Cortex of kidney (tissue), 1 donor: Measurements from ENCODE around the gene KCNK3.

Source experiments
- DNase-seq: peaks from one replicate; lab custom pipeline; 2025; lab: John Stamatoyannopoulos, UW

KCNK3 gene

DNA sequence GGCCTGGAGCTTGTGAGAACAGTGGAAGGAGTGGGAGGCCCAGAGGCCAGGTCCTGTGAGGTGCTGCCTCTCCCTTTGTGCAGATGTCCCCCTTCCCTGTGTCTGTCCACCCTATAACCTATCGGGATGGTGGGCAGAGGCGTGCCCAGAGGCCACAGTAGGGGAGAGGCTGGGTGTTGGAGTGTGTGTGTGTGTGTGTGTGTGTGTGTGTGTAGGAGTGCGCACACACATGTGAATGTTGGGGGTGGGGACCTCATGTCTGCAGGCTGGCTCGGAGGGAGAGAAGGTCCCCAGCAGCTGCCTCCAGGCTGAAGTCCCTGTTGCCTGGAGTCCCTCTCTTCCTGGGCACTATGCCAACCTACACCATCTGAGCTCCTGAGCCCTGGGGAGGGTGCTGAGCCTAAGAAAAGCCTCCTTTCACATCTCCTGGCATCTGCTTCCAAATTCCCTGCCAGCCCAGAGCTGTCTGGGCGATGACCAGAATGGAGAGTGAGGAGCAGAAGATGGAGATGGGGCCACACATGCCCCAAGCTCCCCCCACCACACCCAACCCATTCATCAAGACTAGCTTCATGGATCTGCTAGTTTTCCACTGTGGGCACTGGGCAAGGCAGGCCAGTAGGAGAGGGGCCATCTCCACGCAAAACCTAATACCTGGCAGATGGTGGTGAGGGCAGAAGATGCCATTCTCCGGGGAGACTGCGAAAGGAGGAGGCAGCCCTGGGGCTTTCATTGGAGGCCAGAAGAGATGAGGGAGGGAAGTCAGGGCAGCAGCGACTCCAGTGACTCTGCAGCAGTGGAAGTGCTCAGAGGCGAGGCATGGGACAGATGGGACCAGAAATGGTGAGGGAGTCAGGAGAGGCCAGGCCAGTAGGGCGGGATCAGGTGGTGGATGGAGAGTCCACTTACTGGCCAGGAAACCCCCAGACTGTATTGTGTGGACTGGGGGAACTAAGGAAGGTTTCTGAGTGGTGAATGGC, 20.3 kb downstream of the KCNK3 start:
- DNase-seq, result no peak

DNA sequence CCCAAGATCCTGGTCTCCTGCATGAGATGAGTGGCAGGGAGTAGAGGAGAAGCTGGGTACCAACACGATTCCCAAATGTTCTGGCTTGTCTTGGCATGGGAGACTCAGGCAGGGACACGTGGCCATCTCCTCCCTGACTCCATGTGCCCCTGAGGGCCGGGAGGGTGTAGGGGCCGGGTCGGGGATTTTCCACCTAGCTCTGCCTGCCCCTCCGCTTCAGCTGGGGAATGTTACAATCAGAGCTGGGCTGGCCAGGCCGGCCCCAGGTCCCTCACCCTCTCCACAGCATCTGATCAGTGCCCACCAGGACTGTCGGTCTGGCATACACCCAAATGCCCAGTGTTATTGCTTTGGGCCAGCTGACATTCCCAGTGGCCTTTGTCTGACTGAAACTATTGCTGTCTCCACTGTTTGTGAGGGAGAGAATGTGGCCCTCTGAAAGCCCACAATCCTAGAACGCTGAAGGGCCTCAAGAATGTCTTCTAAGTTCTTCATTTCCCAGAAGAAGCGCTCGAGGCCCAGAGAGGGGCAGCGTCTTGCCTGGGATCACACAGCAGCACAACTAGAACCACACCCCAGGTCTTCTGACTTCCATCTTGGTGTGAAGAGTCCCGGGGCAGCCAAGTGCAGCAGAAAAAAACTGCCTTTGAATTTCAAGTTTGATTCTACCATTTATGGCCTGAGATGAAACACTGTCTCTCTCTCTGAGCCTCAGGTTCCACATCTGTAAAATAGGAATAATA, 23.2 kb downstream of the KCNK3 start:
- DNase-seq, result no peak

DNA sequence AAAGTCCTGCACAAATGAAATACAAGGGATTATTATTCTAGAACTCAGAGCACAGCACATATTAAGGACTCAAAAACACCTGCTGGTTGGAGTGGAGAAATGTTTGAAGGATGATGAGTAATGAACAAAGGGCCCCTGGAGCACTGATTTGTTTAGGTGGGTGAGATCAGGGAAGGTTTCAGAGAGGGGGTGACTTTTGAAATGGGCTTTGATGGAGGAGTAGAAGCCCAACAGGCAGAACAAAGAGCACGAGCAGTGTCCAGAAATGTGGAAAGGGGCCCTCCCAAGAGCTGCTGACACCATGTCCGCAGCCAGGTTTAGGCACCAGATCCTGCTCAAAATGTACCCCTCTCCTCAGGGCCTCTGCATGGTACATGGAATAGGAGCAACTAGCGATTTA, 23.8 kb downstream of the KCNK3 start:
- DNase-seq, result no peak

DNA sequence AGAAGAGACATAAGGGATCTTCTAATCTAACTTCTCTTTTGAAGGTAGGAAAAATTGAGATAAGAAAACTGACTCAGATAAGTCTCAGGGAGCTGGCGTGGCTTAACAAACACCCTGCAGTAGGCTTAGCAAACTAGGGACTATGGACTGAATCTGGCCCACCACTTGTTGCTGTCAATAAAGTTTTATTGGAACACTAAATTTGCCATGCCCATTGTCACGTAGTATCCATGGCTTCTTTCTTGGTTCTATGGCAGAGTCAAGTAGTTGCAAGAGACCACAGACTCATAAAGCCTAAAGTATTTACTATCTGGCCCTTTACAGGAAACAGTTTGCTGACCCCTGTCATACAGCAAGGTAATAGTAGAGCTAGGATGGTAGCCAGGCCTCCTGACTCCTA, 24.2 kb downstream of the KCNK3 start:
- no peak for DNase-seq

DNA sequence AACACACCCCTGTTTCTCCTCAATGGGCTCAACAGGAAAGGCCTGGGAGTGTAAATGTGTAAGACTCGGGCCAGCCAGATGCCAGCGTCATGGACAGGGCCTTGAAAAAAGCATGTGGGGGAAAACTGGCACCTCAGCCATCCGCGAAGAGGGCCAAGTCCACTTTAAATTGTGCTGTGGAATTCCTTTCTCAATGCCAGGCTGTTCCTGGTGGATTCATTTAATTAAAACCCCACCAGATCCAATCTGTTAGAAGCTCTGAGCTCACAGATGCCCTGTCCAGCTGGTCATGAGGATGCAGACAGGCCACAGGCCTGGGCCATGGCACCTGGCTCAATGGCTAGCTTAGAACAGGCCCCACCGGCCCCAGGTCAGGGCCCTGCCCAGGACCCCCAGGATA, 24.8 kb downstream of the KCNK3 start:
- DNase-seq, result no peak

DNA sequence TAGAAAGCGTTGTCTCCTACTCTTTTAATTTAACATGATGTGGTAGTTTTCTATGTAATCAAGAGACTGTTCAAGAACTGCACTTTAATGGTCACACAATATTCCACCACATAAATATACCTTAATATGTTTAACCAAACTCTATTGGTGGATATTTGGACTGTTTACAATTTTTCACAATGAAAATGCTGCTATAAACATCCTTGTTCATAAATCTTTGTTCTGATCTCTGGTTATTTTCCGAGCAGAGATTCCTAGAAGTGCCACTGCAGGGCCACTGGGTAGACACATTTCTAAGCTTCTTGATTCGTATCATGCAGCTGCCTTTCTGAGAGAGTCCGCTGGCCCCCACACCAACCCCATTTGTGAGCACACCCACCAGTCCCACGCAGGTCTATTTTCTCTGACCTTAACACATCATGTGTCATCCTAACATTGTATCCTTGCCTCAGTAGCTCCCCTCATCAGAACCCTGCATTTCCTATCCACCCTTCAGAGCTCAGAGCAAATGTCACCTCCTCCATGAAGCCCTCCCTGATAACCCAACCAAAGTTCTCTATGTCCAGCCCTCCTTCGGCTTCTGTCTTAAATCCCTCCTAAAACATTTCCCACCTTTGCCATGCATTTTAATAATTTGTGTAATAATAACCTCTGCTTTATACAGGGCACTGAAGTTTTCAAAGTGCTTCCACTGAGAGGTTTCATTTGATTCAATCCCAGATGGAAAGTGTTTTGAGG, 26.6 kb downstream of the KCNK3 start:
- no peak for DNase-seq

DNA sequence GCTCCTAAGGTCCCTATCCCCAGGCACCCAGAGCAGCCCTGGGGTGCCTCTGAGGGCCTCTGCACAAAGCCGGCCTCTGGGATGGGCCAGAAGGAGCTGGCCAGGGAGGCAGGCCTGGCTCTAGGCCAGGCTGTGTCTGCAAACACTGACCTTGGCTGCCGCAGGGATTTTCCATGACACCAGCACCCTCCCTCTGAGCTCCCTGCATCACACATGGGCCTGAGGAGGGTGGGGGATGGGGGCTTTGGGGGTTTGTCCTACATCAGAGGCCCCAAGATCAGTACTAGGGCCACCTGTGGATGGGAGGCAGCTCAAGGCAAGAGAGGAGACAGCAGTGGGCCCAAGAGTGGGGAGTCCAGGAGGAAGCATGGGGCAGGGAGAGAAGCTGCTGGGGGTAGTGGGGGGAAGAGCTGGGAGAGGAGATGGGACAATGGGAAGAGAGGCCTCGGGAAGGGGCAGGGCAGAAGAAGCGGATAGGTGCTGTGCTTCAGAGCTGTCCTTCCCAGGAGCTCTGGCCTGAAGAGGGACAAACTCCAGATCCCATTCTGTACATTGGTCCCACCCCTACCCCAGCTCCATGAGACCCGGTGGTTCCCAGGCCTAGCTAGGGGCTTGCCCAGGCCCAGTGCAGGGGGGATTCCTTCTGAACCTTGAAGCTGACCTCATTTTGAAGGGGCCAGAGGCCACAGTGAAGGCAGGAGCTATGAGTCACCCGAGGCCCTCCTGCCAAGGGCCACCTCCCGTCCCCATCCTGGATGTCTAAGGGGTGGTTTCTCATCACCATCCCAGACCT, 28.0 kb downstream of the KCNK3 start:
- DNase-seq, result no peak

DNA sequence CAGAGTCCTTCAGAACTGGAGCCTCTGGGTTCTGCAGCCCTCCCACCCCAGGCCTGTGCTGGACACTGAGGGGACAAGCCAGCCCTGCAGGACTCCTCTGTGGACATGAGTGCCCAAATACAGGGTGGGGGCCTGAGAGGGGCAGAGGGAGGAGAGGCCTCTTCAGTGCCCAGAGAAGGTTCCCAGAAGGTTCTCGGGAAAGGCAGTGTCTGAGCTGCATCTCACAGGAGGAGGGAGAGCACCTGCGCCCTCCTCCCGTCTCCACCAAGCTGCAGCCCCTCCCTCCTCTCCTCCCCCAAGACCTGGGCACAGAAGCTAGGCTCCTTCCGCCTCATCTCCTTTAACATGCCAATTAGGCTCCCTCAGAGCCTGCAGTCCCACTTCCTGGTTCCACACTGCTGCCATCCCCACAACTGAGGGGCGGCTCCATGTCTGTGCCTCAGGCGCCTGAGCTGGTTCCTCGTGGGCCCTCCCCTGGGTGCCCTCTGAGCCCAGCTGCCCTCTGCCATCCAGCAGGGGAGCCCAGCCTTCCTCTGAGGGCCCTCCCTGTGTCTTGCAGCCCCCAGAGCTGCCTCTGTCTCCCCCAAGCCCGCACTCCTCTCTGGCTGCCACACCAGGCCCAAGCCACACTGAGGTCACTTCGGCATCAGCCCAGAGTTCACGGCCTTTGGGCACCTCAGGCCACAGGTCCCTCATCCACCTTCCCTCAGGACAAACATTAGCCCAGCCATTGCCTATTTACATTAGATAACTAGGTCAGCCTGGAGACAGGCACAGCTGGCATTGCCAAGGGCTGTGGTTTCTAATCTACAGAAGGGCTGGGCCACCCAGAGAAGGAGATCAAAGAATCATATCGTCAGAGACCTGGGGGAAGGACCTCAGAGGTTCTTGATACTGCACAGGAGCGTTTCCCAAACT, 28.9 kb downstream of the KCNK3 start:
- DNase-seq, result no peak

DNA sequence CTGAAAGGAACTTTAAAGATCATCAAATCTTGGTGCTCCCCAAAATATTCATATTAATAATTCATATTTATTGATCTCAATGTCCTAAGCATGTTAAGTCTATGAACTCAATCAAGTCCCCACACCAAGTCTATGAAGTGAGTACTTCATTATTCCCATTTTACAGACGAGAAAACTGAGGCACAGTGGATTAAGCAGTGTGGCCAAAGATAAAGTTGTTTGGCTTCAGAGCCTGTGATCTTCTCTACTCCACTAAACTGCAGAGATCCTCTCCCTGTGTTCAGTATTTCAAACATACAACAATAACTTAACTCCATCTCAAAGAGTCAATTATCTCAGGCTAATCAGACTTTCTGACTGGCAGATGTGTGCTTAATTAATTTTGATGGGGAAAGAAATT, 29.8 kb downstream of the KCNK3 start:
- DNase-seq, result no peak

DNA sequence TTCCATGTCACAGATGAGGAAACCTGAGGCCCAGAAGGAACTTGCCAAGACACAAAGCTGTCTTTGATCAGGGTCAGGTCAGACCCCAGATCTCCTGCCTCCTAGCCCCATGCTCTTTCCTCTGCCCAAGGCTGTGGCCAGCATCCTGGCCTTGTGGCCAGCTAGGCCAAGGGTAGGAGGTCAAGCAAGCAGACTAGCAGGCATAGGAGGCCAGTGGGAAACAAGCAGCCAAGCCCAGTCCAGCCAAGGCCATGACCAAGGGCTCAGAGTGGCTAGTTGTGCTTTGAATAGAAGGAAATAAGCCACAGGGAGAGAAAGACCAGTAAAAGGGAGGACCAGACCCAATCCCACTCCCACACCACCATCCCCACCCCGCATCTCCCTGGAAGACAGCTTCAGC, 30.4 kb downstream of the KCNK3 start:
- DNase-seq, result no peak

DNA sequence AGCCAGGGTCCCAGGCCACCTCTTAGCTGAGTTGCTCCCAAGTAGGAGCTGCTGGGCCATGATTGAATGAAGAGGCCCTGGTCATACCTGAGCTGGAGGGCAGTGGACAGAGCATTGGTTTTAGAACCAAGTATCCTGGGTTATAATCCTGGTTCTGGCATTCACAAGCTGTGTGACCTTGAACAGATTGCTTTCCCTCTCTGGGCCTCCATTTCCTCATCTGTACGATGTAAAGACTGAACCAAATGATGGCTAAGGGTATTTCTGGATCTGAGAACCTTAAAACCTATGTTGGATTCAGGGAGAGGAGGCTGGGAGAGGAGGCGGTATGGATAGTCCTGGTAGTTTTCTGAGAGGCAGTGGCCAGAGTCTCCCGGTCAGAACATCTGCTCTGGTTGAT, 31.0 kb downstream of the KCNK3 start:
- no peak for DNase-seq

DNA sequence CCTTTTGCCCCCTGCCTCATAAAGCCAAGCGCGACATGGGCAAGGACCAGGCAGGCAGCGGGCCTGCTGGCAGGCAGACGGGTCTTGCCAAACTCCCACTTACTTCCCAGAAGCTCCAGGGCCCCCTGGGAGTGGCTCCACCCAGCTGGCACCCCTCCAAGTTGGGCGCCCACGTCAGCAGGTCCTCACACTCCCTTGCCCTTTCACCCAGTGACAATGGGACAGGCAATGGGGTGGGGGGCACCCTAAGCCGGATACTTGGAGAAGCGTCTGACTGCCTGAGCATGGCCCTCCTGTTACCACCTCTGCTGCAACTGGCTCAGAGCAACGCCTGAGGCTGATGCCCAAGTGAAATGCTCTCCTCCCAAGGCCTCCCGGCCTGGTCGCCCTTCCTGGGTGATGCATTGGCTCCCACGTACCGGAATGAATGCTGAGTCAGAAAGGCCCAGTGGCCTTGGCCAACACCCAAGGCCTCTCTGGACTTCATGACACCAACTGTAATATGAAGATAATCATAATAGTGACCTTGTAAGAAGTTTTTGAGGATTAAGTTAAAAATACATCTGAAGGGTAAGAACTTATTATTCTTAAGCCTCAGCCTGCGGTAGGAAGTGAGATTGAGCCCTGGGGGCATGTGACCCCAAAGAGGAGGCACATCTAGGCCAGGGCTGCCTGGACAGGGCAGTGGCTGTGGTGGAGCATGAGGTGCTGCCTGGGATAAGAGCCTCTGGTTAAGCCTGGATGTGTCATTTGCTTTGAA, 31.6 kb downstream of the KCNK3 start:
- DNase-seq, result no peak

DNA sequence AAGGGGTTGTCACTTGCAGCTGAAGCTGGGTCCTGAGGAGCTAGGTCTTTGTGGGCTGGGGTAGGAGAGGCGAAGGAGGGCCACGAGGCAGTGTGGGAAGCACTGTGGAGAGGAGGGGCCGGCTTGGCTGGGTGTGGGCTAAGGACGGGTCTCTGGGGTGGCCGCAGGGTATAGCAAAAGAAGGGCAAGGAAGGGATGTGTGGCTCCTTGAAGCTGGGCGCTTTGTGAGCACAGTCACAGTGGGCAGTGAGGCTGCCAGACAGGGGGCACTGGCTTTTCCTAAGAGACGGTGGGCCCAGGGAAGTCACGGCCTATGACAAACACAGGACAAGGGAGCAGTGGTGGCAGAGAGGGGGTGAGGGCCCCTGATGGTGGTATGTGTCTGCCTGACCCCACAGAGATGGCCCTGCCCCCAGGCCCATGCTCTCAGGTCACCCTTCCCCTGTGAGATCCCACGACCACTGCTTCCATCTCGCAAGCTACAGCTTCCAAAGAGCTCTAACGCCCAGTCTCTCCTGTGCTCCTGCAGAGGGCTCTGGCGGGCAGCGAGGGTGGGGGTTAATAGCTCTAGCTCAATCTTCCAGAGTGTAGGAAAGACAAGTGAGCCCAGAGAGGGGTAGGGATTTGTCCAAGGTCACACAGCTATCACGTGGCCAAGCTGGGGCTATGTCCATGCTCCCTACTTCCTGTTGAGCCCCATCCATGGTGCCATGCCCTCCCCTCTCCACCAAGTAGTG, 32.4 kb downstream of the KCNK3 start:
- DNase-seq, result no peak

DNA sequence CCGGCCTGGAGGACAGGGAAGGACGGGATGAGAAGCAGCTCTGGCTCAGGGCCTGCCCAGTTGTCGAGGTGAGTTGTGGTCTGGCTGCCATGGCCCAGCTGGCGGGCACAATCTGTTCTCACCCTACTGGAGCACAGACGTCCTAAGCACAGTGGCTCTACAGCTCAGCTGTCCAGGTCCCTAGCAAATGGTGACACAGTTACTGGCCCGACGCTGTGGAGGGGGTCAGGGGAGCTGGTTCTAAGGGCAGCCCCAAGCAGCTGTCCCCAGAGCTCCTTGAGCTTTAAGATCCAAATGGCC, 32.9 kb downstream of the KCNK3 start:
- DNase-seq, result no peak

DNA sequence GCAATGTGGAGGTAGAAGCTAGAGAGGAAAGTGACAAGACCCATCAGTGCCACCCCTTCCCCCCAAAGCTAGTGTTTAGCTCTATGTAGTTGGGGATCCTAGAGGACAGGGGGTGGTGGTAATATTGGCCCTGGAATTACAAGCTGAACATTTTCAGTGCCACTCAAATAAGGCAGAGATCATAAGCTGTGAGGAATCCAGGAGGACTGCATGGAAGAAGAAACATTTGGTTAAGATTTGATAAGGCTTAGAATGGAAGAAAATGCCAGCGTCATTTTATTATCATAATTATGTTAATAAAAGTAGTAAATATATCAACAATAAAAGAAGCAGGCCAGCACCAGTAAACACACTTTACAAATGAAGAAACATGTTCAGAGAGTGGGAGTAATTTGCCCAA, 33.7 kb downstream of the KCNK3 start:
- DNase-seq, result no peak

DNA sequence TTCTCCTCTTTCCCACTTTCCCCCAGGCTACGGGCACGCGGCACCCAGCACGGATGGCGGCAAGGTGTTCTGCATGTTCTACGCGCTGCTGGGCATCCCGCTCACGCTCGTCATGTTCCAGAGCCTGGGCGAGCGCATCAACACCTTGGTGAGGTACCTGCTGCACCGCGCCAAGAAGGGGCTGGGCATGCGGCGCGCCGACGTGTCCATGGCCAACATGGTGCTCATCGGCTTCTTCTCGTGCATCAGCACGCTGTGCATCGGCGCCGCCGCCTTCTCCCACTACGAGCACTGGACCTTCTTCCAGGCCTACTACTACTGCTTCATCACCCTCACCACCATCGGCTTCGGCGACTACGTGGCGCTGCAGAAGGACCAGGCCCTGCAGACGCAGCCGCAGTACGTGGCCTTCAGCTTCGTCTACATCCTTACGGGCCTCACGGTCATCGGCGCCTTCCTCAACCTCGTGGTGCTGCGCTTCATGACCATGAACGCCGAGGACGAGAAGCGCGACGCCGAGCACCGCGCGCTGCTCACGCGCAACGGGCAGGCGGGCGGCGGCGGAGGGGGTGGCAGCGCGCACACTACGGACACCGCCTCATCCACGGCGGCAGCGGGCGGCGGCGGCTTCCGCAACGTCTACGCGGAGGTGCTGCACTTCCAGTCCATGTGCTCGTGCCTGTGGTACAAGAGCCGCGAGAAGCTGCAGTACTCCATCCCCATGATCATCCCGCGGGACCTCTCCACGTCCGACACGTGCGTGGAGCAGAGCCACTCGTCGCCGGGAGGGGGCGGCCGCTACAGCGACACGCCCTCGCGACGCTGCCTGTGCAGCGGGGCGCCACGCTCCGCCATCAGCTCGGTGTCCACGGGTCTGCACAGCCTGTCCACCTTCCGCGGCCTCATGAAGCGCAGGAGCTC, 35.4 kb downstream of the KCNK3 start:
- DNase-seq, result no peak

DNA sequence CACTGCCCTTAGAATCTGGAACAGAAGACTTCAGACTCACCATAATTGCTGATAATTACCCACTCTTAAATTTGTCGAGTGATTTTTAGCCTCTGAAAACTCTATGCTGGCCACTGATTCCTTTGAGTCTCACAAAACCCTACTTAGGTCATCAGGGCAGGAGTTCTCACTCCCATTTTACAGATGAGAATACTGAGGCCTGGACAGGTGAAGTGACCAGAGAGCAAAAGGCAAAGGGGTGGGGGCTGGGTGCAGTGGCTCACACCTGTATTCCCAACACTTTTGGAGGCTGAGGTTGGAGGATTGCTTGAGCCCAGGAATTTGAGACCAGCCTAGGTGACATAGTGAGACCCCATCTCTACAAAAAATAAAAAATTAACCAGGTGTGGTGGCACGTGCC, 36.8 kb downstream of the KCNK3 start:
- no peak for DNase-seq
